ENCODE data around the gene INPP4B.

INPP4B gene

DNA sequence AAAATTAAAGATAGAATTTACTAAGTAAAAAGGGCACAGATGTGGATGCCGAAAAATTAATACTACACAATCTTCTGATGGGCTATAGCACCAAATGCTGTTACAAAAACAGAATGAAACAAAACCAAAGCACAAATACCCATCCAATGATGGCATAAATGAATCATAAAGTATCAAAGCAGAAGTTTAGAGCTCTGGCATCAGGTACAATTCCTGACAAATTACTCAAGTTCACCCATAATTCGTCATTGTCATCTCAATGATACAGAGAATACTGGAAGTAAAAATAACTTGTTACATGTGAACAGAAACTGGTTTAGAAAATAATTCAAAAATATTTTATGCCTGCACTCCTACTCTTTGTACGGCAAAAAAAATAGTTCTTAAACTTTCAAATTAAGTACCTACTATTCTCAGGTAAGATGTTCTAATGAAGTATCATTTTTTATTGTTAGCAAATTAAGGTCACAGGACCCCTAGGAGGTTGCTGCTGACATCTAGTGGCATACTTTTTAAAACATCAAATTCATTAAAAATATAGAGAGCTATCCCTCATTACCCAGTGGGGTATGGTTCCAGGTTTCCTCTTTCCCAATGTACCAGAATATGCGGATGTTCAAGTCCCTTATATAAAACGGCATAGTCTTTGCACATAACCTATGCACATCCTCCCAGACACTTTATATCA, 126.1 kb downstream of the INPP4B start:
- no peak for DNase-seq

DNA sequence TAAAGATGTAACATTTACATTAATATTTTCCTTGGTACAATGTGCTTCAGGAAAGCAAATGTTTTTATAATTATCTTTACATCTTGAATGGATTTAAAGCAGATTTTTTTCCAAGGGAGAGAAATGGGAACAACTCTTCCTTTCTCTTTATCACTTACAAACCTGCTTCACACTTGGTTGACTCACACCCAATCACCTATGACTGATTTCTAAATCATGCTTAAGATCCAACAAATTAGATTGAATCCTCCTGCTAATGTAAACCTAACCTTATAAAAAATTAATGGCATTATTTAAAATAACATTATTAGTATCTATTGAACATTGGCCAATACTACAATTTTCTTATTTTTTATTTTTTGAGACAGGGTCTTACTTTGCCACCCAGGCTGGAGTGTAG, 127.1 kb downstream of the INPP4B start:
- DNase-seq = no peak

DNA sequence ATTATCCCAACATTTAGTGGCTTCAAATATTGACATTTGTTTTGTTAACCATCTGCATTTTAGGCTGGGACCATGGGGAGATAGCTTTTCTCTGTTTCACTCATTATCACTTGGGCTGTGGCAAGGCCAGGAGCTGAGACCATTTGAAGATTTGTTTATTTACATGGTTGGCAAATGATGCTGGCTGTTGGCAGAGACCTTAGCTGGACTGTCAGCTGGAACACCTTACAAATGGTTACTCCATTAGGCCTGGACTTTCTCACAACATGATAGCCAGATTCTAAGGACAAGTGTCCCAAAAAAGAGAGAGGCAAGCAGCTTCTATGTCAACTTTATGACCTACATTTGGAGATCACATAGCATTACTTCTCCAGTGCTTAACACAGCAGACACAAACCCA, 130.4 kb downstream of the INPP4B start:
- DNase-seq = no peak

DNA sequence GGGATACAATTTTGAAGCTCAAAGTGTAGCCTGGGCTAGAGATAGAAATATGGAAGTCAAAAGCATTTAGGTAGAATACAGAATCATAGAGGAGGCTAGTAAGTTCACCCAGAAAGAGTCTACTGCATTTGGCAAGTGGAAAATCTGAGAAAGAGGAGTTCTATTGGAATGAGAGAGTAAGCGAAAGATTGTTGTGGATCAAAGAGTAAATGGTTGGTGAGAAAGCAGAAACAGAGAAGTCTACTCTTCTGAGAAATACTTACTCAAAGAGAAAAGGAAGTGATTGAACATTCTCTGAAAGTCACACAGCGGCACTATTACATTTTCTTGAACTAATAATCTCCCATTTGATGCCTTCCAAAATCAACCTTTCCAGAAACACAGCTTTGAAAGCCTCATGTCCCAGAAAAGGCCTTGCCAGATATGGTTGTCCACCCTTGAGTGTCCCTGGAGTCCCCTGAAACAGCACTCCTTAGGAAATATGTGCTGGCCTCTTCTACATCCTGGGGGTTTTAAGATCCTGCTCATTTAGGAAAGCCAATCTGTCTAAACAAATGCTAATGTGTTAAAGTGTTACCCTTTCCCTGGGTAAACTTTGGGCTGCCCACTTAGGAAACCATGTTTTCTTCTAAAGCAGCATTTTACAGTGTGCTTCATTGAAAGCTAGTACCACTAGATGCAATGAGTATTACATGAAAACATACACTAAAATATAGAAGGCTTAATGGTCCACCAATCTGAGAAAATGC, 132.6 kb downstream of the INPP4B start:
- DNase-seq = no peak

DNA sequence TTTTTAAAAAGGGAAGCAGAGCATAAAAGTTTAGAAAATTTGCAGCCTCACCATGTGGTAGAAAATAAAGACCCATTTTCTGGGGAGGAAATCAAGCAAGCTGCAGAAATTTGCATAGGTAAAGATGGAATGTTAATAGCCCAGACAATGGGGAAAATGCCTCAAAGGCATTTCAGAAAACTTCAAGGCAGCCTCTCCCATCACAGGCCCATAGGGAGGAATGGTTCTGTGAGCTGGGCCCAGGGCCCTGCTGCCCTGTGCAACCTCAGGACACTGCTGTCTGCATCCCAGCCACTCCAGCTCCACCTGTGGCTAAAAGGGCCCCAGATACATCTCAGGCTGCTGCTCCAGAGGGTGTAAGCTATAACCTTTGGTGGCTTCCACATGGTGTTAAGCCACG, 137.9 kb downstream of the INPP4B start:
- no peak for DNase-seq

DNA sequence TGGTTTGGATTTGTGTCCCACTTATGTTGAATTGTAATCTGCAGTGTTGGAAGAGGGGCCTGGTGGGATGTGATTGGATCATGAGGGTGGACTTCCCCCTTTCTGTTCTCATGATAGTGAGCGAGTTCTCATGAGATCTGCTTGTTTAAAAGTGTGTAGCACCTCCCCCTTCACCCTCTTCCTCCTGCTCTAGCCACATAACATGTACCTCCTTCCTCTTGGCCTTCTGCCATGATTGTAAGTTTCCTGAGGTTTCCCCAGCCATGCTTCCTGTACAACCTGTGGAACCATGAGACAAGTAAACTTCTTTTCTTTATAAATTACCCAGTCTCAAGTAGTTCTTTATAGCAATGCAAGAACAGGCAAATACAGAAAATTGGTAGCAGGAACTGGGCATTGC, 138.7 kb downstream of the INPP4B start:
- DNase-seq = no peak

DNA sequence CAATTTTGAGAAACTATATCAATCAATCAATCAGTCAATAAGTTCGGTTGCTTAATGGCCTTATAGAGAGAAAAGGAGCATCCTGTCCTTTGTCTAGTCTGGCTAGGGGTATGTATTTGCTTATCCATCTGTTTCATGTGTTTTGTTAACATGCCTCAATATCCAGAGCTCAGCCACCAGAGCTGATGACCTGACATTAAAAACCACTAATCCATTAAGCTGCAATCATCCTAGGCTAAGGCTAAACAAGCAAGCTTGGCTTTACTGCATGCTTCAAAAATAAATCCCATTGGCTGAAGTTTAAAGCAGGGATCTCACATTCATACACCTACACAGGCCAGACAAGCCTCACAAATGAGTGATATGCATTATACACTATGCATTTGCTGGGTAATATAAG, 139.7 kb downstream of the INPP4B start:
- no peak for DNase-seq

DNA sequence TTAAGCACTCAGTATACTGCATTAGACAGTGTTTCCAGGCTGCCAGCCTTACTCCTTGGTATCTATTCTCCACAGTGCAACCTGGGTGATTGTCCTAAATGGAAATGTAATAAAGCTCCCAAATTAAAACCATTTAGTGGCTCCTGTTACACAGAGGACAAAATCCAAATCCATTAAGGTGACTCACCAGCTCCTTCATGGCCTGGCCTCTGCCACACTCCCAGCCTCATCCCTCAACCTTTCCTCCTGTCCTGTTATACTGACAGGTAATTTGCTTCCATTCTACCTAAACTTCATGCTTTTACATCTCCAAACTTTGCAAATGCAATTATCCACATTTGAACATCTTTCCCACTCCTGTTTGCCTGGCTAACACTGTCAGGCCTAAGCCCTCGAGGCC, 140.3 kb downstream of the INPP4B start:
- DNase-seq = no peak

DNA sequence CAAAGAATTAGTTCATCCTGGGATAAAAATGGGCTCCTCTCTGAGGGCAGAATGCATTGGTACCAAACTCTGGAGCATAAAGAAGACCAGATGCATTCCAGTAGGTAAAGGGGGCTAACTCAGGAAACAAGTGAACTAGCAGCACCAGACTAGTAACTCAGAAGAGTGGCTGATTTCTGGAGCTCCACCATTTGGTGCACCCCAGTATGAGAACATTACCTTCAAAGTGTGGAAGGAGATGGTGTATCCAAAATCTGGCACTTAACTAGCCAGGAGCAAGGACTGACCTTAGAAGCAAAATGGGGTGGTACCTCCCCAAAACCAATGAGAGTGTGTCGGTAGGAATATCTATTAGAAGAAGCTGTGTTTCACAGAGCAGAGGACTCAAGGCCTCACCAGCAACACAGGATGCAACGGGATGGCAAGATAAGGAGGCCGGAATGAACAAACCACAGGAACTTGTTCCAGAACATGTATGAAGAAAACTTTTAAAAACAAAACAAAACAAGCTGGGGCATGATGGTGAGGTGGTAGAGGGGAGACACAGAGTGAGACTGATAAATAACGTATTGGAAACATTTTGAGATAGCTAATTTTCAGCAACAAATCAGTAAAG, 142.3 kb downstream of the INPP4B start:
- no peak for DNase-seq

DNA sequence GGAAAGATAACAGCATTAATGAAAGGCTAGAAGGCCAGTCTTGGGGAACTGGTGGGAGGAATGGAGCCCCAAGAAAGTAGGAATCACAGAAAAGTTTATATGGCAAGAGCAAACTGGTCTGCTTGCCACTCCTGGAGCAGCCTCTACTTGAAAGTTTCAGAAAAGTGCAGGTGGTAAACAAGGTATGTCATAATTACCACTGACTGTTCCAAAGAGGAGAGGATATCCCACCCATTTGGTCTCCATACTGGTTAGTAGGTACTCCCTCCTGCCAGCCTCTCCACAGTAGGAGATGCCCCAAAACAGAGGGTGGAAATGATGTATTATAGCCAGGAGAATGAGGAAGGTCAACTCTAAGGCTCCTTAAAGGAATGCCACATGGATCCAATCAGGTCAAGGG, 145.1 kb downstream of the INPP4B start:
- DNase-seq = no peak

DNA sequence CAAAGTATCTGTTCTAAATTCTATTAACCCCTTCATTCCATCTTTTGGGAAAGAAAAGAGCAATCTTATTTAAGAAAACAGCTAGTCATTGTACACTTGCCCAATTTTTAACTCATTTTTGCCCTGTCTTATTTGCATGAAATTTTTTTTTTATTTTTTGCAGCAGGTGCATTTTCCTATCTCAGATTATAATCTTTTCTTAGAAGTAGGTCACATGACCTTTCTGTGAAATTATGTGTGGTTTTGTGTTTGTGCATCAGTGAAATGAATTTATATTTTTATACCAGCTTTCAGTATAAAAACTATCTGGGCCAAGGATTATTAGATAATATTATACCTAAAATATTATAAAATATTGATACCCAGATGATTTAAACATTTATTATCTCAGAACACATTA, 145.6 kb downstream of the INPP4B start:
- DNase-seq = no peak

DNA sequence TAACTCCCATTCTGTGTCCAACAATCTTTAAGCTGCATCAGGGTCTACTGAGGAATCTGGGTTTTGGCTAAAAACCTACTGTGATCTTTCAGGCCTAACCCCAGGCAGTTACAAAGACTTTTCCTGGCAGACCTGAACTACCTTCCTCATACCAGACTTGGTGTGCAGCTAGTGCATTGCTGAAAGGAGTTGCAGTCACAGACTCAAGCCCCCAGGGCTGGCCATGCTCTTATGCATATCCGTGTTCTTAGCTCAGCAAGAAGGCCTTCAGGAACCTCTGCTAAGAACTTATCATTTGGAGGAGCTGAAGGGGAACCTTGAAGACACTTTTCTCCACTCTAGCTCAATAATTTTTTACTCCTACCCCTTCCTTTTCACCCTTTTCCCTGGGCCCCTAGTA, 147.5 kb downstream of the INPP4B start:
- no peak for DNase-seq

DNA sequence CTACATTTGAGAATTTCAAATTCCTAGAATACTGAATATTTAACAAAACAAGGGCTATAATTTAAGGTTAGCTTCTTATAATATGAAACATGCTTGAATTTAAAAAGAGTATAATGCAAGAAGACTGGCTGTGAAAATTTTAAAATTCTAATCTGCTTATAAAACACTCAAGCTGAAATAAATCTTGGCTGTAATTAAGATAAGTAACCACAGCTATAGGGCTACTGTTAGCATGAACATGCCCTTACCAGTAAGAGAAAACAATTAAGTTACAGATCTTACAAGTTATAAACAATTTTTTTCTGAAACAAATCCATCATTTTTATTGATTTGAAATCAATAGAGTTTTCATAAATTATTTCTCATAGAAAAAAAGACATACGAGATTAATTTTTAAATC, 148.2 kb downstream of the INPP4B start:
- DNase-seq = no peak

DNA sequence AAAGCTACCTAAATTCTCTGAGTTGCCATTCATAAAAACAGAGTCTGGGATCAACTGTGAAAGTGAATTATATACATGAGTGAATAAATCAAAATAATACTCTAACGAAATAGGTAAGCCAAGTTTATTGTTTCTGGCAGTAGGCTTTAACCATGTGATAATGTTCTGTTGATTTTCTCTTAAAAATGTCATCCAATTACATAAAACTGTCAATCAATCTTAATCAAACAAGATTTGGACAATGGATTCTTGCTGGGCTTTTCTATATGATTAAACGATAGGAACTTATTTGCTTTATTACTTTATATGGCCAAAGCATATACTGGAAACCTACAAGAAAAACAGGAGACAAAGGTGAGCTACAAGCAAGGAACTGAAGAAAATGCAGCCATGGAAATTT, 148.8 kb downstream of the INPP4B start:
- DNase-seq = no peak

DNA sequence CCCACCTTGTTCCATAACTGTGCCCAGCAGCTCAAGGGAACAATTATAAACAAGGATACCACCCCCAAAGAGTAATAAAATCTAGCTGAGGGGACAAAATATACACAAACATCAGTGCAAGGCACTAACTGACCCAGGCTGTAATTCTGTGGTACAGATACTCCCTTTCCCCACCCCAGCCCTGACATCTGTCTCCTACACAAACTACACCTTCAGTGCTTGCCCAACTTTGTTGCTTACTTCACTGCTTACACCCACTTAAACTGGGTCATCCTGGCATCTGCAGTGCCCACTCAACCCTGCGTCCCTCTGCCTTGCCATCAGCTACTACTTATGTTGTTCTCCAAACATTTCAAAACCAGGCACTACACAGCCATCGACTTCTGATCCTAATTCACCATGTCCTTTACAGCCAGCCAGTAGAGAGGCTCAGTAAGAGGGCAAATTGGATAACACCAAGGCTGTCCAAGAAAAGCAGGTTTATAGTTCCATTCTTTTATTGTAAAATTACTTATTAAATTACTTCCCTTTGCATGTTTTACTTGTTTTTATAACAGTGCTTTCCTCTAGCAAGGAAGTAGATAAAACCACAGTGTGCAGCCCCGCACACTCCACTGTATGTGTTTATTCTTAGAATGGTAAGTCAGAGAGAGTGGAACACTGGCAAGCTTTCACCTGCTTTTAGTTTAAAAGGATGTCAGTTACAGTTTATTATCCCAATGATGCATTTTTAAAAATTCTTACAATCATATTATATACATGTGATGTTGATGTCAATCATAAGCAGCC, 149.6 kb downstream of the INPP4B start:
- DNase-seq = no peak

DNA sequence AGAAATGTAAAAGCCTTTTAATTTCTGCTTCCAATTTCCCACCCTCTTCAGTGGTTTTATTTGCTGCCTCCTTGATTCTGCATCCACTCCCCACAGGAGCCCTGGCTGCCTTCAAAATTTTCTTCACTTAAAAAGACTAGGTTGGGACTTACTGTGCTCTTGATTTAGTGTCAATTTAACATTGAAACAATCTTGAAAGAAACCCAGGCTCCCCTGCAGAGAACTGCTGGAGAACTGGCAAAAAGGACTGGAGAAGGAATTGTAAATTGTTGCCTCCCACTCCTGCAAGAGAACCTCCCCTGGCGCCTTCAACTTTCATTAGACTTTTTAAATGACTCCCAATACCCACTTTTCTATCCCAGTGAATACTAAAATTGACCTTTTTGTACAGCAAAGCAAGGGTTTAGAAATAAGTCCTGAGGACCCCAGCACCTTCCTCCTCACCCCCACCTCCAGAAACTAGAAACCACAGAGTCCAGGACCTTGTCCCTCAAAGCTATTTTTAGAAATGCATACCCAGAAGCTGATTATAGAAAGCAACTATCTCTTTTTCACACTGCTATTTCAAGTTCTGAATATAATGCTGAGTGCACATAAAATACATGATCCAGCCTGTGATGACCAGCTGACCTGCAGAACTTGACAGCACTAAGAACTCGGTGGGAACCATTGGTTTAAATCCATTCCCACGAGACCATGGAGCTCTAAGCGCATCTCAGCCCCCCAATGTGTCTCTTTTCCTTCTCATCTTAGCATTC, 155.5 kb downstream of the INPP4B start:
- DNase-seq = no peak

DNA sequence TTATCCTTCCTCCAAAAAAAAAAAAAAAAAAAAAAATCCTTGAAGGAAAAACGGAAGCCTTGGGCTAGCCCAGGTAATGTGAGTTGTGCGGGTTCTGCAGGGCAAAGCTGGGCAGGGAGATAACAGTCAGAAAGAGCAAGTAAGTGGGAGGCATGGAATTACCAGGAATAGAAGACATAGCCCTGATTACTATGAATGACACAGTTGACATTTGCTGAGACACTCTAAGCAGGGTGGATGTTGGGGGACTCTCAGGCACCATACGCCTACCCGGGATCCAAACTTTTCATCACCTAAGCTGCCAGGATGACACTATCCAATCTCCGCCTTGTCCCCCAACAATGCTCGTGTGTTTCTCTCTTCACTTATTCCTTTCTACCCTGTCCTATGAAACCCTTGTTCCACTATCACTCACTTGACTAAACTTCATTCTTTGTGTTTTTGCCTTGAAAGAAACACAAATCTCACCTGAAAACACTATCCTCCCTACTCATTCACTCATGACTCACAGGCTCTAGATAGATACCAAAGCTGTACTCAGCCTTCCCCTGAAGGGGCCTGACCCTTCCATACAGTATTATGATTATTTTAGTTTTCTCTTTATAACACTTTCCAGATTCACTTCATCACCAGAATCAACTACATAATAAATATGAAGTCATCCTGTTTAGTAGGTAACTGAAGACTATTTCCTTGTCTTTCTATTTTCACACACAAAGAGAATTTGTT, 158.4 kb downstream of the INPP4B start:
- no peak for DNase-seq

DNA sequence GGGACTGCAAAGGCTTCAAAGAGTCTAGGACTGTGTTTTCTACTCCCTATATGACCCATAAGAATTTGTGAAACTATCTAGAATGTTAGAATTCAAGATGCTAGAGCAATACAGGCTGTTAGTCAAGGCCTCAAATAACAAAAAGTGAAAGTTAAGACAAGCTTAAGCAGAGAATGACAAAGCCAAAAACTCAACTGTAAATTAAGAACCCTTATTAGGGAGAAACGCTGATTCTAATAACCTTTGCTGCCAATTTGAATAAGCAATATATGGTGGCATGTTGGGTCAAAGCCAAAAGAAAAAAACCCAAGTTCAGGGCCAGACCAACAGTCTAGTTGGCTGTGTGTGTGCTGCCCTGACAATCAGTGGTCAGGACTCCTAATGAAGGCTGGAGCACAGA, 160.0 kb downstream of the INPP4B start:
- no peak for DNase-seq

DNA sequence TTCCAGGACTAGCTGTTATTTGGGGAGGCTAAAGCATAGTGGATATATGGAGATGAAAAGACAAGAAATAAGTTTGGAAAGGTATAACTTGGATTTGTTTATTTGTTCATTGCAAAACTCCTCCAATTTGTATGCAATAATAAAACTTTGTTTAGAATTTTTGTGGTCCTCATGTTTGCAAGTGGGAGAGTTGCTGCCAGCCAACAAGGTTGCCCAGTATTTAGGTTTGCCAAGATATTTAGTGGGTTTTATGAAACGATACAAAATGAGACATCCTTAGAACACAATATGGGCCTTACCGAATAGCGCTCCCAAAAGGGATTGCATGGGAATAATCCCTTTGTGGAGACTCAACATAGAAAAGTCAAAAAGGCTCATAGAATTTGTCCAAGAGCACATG, 162.1 kb downstream of the INPP4B start:
- no peak for DNase-seq

DNA sequence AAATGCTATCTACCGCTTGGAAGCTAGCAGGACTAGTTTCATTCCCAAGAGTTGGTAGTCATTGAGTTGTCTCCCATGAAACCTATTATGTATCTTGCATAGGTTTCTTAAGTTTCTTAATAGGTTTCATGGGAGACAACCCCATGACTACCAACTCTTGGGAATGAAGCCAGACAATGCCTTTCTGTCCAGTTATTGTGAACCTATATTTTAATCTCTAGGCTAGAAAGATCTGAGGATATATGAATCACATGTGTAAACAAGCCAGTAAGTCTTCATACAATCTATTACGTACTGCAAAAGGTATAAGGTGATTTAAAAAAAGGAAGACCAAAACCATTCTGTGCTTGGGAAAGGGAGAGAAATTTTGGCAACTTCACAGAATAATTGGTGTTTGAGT, 162.6 kb downstream of the INPP4B start:
- no peak for DNase-seq

DNA sequence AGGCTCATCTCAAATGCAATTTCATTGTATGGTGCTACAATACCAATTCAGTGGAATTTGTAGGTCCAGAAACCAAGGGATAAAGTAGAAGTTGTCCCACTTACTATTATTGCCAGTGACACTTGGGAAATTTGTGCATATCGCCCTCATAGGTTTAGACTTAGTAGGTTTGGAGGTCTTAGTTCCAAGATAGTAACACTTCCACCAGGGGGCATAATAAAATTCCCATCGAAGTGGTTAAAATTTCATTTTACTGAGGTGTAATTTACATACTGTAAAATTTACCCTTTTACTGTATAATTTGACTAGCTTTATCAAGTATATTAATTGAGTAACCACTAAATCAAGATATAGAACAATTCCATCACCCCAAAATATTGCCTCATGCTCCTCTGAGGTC, 174.6 kb downstream of the INPP4B start:
- DNase-seq = no peak

DNA sequence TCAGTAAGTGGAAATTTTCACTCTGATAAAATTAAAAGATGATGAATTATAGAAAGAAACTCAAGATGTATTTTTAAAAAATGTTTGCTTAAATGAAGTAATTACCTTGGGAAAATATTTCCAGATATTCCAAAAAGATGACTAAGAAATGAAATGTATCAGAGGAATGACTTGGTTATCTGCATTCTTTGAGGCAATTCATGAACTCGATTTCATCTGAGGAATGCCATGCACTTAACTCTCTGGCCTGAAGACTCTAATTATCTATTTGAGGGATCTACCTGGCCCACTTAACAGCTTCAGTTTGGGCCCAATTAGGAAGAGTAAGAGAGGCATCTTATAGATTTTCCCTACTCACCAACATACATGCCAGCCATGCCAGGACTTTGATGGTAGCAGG, 182.3 kb downstream of the INPP4B start:
- no peak for DNase-seq

Measured in left hindlimb (tissue), 1 donor.